GM12872 (cell line): ENCODE measurements around the gene TFAP2B.

Experiments
- CTCF ChIP-seq: IDR thresholded peaks from 3 replicates; pipeline ENCODE4 v1.5.1; 2011; ENCODE audit warnings: low read depth, mild to moderate bottlenecking, low read length, moderate library complexity; ENCODE audit not compliant: insufficient read depth

Gene TFAP2B

GRCh38 chr6:50843842-50844241, 25.2 kb downstream of the TFAP2B start:
- TF ChIP-seq CTCF, result no peak

DNA sequence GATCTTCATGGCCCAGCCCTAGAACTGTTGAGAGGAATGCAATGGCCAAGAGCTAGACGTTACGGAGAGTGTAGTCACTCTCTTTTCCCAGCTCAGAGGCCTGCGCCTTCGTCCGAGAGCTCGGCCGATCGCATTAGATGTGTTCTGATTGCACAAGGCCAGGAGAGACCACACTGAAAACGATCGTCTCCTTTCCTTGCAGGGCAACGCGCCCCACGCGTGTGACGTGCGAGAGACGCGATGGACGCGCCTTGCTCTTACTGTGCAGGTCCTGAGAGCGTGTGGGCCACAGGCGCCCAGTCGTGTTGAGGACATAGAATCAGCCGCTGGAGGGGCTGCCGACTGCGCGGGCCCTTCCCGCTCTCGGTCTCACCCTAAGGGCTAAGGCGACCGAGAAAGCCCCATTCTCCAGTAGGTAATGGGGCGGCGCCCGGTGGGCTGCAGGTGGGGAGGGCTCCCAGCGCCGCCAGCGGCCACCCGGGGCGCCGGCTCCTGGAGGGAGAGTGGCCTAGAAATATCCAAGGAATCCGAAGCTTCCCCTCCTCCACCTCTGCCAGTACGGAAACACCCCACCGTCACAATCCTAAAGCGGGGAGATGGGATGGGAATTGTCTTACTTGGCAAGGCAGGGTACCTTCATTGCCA, 26.9 kb downstream of the TFAP2B start:
- no peak for TF ChIP-seq CTCF

DNA sequence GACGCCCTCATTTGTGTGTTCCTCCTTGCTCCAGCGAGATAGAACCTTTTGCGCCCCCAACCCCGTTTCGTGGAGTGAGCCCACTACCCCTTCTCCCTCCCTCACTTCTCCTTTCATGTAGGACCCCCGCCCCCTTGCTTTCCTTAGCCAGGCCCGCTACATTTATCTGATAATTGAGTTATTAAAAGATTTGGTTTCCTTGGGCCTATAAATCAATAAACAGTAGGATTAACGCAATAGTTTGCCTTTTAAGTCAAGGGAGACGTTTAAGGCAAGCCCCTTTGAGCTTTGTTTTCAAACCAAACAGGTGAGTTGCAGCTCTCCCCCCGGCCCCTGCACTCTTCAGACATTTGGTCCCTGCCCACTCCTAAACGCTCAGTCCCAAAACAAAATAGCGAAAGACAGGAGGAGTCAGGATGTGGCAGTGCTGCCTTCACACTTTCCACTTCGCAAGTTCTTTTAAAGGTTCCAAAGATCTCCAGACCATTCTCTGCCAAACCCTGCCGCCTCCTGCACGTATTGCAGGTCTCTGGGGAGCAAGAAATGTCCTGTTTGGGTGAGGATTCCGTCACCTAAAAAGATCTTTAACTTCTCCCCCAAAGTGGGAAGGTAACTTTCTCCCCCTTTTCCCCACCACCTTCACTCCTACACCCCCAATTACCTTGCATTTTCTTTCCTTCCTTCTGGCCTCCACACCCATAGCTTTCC, 27.6 kb downstream of the TFAP2B start:
- TF ChIP-seq CTCF, result no peak

GRCh38 chr6:50846852-50847155, 28.1 kb downstream of the TFAP2B start:
- TF ChIP-seq CTCF, result no peak

- no peak for TF ChIP-seq CTCF
Measured at GRCh38 chr6:50847890-50848594, 29.4 kb downstream of the TFAP2B start.

- no peak for TF ChIP-seq CTCF
Measured at GRCh38 chr6:50848989-50849795, 30.5 kb downstream of the TFAP2B start.

- no peak for TF ChIP-seq CTCF
Measured at GRCh38 chr6:50849796-50850180, 31.1 kb downstream of the TFAP2B start.
